GM12873 (cell line): ENCODE results near the gene RFPL2.

ENCODE experiments used
- TF ChIP-seq, protein P1 (sequence below): IDR thresholded peaks from 2 replicates; pipeline ENCODE4 v1.5.1; 2012; ENCODE audit warnings: low read depth, mild to moderate bottlenecking, moderate library complexity, low read length, control low read depth; ENCODE audit not compliant: insufficient read depth; ENCODE audit errors: missing control alignments

The RFPL2 gene

DNA sequence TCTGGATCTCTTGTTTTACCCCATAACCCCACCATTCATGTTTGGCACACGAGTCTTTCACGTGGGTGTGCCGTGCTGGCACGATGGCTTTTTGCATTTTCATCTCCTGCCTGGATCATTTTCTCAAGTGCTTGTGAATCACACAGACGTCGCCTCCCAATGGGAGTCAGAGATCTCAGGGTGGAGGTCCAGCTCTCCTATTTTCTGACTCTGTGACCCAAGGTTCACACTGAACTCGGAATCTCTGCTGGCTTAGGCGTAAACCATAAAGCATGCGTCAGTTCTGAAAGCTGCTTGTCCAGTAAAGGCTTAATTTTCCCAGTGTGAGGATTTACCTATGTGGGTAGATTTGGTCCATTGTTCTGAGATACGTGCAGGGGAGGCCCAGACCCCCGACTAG, 29.8 kb downstream of the RFPL2 start:
- TF ChIP-seq, protein P1, sequence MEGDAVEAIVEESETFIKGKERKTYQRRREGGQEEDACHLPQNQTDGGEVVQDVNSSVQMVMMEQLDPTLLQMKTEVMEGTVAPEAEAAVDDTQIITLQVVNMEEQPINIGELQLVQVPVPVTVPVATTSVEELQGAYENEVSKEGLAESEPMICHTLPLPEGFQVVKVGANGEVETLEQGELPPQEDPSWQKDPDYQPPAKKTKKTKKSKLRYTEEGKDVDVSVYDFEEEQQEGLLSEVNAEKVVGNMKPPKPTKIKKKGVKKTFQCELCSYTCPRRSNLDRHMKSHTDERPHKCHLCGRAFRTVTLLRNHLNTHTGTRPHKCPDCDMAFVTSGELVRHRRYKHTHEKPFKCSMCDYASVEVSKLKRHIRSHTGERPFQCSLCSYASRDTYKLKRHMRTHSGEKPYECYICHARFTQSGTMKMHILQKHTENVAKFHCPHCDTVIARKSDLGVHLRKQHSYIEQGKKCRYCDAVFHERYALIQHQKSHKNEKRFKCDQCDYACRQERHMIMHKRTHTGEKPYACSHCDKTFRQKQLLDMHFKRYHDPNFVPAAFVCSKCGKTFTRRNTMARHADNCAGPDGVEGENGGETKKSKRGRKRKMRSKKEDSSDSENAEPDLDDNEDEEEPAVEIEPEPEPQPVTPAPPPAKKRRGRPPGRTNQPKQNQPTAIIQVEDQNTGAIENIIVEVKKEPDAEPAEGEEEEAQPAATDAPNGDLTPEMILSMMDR, result no peak

DNA sequence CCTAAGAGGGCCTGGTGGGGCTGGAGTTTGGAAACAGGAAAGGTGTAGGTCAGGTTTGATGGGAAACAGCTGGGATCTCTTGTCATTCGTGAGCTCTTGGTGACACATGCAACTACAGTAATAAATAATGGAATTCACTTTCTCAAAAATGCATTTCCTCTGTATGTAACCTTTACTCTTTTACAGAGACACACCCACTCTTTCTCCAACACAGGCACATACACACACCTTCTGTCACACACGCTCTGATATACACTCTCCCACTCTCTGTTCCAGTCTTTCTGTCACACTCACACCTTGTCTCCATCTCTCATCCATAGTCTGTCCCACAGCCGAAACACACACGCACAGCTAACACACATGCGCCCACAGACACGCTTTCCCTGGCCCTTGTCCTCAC, 39.2 kb downstream of the RFPL2 start:
- TF ChIP-seq, protein P1, result no peak

DNA sequence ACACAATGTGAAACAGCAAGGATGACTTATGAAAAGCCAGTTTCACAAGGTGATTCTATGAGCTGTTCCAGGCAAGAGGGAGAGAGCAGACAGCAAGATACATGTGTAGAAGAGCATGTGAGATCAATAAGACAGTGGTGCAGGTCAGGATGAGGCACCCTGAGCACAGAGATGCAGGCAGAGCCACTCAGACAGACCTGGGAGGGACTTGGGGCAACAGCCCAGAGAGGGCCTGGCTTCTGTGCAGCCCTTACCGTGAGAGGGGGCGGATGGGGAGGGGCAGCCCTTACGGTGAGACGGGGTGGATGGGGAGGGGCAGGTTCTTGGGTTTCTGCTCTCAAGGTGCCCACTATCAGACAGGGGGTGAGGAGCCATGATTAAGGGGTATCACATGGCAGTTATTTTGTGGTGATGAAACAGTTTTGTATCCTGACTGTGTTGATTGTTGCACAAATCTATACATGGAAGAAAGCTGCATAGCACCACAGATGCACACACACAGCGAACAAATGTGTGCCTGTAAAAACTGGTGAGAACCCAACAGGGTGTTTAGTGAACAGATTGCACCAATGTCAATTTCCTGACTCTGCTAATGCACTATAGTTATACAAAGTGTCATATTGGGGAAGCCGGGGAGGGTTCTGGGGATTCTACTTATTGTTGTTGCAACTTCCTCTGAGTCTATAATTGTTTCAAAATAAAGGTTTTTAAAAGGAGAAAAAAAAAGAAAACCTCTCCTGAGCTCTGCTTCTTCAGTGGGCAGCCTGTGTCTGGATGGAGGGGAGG, 40.6 kb downstream of the RFPL2 start:
- TF ChIP-seq, protein P1, result no peak

DNA sequence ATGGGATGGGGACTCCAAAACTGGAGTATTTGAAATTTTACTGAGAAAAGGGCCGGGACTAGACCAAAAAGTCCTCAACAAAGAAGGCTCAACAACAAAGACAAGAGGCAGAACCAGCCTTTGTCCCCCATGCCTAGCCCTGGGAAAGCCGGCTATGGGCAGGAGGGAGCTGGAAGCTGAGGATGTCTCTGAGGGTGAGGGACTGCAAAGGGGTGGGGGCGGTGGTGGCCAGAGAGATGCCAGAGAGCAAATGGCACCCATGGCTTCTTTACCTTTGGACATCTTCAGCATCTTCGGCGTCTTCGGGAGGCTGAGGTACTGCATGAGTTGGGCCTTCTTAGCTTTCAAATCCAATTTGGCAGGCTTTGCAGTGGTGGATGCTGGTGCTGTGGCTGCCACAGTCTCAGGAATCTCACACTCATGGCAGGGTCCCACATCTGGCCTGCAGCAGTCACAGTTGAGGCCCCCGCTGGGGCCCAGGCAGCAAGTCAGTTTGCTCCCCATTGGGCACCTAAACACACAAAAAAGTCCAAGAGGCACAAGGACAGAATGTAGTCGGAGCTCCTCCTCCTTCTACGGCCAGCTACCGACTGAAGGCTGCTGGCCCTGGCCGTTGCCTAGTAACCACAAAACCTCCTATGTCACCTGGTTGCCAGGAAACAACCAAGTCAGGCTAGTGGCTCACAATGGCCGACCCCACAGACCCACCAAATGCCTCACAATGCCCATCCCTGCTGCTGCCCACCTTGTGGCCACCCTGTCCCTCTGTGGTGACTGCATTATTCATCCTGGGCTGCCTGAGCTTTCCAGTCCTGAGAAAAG, 46.0 kb downstream of the RFPL2 start, which contains the start of gene C22orf42:
Gene C22orf42, minus strand, starts transcription at position 592 of the 822 bp plus-strand sequence. Its CDS starts 88 bp downstream, at position 504.
- TF ChIP-seq, protein P1, result no peak

DNA sequence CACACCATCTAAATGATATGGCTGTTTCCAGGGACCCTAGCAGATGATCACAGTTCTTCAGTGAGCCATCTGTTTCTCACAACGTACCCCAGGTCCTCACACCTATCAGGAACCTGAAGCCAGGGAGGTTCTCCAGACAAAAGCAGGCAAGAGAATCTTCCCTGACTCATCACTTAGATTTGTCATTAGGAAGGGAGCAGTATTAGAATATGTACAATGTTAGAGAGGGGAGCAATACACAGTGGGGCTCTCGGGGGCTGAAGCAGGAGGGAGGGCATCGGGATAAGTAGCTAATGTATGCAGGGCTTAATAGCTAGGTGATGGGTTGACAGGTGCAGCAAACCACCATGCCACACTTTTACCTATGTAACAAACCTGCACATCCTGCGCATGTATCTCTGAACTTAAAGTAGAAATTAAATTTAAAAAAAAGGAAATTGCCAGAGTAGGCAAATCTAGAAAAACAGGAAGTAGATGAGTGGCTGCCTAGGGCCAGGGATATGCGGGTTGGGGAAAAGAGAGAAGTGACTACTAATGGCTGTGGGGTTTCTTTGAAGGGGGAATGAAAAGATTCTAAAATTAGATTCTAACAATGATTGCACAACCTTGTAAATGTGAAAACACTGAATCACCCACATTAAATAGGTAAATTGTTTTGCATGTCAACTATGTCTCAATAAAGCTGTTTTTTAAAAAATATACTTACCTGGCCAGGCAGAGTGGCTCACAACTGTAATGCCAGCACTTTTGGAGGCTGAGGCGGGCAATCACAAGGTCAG, 60.2 kb downstream of the RFPL2 start:
- TF ChIP-seq, protein P1, result no peak

DNA sequence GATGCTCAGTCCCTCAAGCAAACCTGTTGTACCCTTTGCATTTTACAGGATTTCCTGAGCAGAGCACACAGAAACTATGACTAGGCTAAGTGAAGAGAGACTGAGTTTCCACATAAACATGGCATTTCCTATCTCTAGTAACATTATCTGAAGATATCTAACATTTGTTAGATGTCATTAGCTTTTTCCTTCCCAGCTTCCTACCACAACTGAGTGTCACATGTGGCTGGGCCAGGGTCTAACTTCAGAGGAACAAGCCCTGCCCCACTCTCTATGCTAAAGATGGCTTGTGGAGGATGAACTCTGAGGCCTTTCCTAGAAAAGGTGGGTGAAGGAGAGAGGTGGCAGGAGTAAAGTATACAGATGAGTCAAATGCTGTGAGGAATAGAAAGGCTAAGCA, 62.3 kb downstream of the RFPL2 start:
- TF ChIP-seq, protein P1, result no peak
